A549 treated with CpdA at 1 μM for 4 hours (cell line): ENCODE measurements around the gene CCDC85B. TPM values are rescaled to one million over a fixed set of nuclear protein-coding genes. Genes with fewer than 3 reads are reported as not detected.

ENCODE experiments used
- total RNA-seq: library from RNA; stranded (reverse); fragments of 200-300 nt; extraction: Qiagen RNA extraction; gene quantifications from 5 replicates; pipeline ENCODE4 v1.2.3, GENCODE V29; 2022; ENCODE audit warnings: low read depth

Gene CCDC85B
- total RNA-seq: 27.2 to 52.3 TPM (median 48.0 TPM) in 5 replicates

DNA sequence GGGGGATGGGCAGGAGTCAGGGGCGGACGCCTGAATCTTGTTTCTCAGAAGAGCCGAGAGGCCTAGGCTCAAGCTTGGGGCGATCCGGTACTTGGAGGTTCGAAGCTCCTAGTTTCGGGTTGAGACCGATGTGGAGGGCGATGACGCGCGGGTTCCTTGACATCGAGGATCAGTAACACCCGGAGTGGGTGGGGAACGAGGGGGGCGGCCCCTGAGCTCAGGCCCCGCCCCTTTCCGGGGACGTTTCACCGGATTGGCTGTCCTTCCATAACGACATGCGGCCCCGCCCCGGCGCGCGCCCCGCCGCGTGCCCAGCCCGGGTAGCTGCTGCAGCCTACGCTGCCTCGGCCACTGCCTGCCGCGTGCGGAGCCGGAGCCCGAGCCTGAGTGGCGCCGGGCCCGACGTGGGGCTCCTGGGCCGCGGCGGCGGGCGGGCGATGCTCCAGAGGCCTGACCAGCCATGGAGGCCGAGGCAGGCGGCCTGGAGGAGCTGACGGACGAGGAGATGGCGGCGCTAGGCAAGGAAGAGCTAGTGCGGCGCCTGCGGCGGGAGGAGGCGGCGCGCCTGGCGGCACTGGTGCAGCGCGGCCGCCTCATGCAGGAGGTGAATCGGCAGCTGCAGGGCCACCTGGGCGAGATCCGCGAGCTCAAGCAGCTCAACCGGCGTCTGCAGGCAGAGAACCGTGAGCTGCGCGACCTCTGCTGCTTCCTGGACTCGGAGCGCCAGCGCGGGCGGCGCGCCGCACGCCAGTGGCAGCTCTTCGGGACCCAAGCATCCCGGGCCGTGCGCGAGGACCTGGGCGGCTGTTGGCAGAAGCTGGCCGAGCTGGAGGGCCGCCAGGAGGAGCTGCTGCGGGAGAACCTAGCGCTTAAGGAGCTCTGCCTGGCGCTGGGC lies at the start of gene CCDC85B:
Gene CCDC85B (plus strand): TSS at position 350 of the 895 bp plus-strand sequence. CDS start 111 bp downstream, at position 461.

DNA sequence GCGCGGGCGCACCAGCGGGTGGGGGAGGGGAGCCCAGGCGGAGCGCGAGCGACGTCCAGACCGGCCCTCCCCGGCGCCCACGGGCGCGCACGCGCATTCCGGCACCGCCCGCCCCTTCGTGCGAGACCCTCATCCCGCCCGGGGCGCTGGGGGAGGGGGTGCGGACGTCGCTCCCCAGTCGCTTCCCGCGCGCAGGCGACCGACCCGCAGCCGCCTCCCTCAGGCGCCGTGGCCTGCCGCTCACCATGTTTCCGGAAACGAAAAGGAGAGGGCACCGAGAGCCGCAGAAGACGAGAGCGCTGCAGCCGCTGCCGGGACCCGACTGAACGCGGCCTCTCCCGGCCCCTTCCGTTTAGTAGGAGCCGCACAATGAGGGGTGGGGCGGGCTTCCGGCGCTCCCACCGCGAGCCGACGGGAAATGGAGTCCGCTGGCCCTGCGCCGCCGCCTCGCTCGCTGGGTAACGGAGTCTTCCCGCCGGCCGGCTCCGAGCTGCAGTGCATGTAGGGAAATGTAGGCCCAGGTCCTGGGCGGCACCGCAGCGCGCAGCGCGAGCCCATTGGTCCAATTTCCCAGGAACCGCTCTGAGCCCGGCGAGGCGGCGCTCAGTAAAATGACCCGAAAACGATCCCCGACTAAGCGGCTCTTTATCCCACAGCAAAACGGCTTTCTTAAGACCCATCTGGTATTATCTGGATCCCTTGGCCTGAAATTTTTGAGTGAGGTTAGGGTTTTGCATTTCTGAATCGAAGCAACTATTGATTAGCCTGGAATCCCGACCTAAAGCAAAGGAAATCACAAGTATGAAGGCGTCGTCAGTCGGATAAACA lies 32.4 kb upstream of the CCDC85B start, which contains the start of gene CFL1:
Gene CFL1 (minus strand): TSS at position 328 of the 828 bp plus-strand sequence. CDS start 81 bp downstream, at position 247.

DNA sequence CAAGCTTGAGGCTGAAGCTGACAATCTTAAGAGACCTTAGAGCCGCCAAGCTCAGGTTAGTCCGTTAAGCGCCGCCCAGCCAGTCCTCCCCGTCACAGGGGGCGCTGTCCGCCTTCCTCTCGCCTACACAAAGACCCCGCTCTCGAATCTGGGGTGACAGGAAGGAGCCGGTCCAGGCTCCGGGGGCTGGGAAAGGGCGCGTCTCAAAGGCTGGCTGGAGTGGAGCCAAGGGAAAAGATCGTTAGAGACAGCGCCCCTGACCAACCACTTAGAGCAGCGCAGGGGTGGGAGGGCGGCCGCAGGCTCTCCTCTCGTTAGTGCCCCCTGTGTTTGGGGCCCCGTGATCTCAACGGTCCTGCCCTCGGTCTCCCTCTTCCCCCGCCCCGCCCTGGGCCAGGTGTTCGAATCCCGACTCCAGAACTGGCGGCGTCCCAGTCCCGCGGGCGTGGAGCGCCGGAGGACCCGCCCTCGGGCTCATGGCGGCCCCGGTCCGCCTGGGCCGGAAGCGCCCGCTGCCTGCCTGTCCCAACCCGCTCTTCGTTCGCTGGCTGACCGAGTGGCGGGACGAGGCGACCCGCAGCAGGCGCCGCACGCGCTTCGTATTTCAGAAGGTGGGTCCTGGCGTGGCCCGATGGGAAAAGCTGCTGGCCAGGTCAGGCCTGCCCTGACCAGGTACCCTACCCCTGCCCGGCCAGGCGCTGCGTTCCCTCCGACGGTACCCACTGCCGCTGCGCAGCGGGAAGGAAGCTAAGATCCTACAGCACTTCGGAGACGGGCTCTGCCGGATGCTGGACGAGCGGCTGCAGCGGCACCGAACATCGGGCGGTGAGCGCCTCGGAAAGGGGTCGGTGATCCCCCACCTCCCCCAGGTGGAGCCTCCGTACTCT lies 30.0 kb upstream of the CCDC85B start, which contains the start of gene MUS81:
Gene MUS81 (plus strand): TSS at position 156 of the 887 bp plus-strand sequence. CDS start 321 bp downstream, at position 477.

DNA sequence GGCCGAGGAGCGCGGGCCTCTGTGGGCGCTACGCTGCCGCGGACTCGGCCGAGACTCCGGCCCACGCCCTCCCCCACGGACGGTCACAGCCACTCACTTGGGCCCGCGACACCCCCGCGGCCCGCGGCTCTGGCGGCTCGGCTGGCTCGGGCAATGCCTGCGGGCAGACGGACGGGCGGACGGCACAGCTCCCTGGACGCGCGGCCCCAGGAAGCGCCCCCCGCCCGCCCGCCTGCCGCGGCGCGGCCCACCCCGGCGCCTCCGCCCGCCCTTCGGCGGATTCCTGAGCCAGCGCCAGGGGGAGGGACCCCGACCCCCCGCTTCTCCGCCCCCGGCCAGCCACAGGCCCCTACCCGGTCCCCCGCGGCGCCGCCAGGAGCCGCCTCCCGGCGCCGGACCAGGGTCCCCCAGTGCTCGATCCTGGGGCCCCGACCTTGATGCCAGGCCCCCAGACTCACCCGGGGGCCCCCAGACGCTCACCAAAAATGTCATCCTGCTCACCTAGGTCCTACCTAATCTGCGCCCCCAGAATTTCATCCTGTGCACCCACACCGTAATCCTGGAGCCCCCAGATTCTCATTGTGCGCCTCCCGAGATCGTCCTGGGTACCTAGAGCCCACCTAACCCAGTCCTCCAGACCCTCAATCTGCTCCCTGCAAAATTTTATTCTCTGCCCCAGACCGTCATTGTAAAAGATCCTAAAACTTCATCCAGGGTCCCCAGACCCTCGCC lies 17.7 kb upstream of the CCDC85B start, which contains the start of gene EFEMP2:
Gene EFEMP2 (minus strand): TSS at position 215 of the 732 bp plus-strand sequence. CDS start 446 bp downstream, outside the sequence.

DNA sequence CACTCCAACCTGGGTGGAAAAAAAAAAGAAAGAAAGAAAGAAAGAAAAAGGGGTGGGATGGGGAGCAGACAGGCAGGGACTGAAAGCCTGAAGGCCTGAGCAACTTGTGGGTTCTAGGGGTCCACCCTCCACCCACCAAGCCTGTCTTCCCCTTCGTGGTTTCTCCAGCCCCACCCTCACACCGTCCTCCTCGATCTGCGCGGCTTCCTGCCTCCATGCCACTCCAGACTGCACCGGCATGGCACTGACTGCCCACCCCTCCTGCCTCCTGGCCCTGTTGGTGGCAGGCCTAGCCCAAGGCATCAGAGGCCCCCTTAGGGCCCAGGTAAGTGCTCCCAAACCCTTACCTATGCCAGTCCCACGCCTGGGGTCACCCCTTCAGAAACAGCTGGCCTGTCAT lies 10.9 kb upstream of the CCDC85B start, which contains the start of gene CTSW:
Gene CTSW (plus strand): TSS at position 221 of the 400 bp plus-strand sequence. CDS start 18 bp downstream, at position 239.

DNA sequence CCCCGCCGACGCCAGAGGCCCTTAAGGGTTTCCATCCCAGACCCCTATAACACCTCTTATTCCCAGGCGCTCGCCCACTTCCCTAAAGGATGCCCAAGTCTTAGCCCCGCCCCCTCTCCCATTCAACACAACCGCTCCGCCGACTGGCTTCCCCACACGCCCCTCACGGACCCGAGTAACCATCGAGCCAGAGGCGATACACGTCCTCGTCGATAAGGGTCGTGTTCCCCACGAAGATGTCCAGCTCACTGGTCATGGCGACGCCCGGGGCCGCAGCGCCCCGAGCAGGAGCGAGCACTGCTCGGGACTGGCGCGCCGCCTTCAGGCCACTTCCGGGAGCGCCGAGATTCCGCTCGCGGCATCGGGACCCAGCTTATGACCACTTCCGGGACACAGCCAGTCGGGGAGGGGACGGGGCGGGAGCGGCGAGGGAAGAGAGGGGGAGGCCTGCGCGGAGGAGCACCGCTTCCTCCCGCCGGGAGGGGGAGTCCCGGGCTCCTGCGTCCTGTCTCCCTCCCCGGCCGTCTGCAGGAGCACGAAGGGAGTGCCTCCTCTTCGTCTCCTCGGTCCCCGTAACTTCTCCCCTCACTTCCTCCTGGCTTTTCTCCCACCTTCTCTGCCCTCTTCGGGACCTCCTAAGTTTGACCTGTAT lies 2.2 kb upstream of the CCDC85B start, which contains the start of gene FIBP:
Gene FIBP (minus strand): TSS at position 309 of the 652 bp plus-strand sequence. CDS start 53 bp downstream, at position 256.

DNA sequence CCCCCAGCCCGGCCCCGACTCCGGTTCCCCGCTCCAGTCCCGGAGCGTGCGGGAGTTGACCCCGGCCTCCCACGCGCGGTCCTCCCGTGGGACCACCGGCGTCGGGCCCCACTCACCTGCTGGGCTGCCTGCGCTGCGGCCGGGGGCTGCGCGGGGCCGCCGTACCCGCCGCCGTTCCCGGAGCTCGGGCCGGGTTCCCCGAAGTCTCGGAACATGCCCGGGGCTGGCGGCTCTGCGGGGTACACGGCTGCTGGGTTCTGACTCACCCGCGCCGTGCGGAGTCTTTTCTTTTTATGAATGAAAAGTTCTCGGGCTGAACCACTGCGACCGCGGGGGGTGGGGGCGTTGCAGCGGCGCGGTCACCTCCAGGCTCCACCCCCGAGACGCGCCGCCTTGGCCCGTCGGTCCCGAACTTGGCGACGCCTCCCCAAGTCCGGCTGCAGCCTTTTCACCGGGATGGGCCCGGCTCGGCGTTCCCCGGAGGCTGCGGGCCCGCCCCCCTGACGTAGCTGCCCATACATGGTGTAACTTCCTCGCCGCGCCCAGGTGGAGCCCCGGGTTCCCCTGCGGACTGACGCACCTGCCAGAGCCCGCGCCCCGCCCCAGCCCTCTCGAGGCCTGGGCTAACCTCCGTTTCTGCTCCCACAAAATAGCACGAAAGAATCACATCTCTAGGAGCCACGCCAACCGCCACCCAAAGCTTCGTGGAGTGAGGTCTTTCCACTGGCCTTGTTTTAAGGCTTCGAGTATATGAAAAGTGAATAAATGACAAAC lies 9.8 kb downstream of the CCDC85B start, which contains the start of gene FOSL1:
Gene FOSL1 (minus strand): TSS at position 264 of the 774 bp plus-strand sequence. CDS start 49 bp downstream, at position 215.

DNA sequence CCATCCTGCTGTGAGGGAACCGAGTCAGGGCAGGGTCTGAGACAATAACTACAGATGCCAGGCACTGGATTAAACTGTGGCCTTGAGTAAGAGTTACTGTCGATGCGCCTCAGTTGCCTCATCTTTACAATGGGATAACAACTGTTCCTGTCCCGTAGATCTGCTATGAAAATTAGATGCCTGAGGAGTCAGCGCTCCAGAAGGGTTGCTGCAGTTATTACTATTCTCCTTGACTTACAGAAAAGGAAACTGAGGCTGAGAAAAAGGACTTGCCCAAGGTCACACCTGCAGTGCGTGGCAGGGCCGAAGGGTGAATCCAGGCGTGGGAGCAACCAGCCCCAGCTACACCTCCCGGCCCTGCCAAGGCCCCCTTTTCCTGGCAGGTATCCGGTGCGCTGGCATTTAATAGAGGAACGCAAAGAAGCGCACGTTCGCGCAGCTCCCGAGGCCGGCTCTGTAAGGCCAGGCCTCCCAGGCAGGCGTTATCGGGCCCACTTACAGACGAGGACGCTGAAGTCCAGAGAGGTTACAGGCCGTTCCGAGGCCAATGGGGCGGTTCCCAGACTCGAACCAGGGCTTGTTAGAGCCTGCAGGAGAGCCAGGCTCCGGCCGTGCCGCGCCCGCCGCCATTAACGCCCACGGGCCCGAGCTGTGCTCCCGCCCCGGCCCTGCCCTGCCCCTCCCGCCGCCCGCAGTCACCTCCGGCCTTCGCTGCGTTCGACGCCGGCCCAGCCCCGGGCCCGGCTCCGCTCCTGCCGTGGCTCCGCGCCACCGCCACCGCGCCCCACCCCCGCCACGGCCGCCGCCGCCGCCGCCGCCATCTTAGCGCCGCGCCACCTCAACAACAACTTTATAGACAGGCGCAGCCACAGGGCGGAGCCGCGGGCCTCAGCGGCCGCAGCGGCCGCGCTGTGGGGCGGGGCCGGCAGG lies 28.0 kb downstream of the CCDC85B start, which contains the start of gene C11orf68:
Gene C11orf68 (minus strand): TSS at position 852 of the 930 bp plus-strand sequence. CDS start 31 bp downstream, at position 821.

DNA sequence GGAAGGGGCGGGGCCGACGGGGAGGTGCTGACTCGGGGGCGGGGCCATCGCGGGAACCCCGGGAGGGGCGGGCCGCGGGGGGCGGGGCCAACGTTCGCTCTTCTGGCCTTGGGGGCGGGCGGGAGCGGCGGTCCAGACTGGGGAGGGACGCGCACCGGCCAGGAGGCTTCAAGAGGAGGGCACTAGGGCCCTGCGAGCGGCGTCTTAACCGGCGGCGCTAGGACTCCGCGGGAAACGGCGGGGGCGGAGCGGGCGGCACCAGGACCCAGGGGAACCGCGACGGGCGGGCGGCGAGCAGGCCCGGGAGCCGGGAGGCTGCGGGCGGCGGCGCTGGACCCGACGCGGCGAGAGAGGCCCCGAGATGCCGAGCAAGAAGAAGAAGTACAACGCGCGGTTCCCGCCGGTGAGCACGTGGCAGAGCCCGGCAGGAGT lies 28.7 kb downstream of the CCDC85B start, which contains the start of gene DRAP1:
Gene DRAP1 (plus strand): TSS at position 286 of the 432 bp plus-strand sequence. CDS start 76 bp downstream, at position 362.

Other genes with a start within 250 kb of the CCDC85B start
- 66.9 to 84.3 TPM (median 79.5 TPM) in 5 replicates for gene RELA, start 227.8 kb upstream of the CCDC85B start, total RNA-seq
- 38.5 to 51.3 TPM (median 50.2 TPM) in 5 replicates for gene KAT5, start 178.4 kb upstream of the CCDC85B start, total RNA-seq
- gene RNASEH2C, start 169.9 kb upstream of the CCDC85B start, total RNA-seq: 32.5 to 54.6 TPM (median 48.4 TPM) in 5 replicates
- 8.6 to 13.0 TPM (median 11.2 TPM) in 5 replicates for gene AP5B1, start 109.7 kb upstream of the CCDC85B start, total RNA-seq
- gene OVOL1, start 103.6 kb upstream of the CCDC85B start, total RNA-seq: 0.02 to 0.08 TPM (median 0.06 TPM) in 3 of 5 replicates, not detected in the others
- 0.05 to 0.19 TPM (median 0.07 TPM) in 4 of 5 replicates, not detected in the other for gene SNX32, start 56.7 kb upstream of the CCDC85B start, total RNA-seq
- 1,786 to 2,400 TPM (median 2,293 TPM) in 5 replicates for gene CFL1, start 32.5 kb upstream of the CCDC85B start, total RNA-seq
- 25.0 to 36.6 TPM (median 33.2 TPM) in 5 replicates for gene MUS81, start 30.2 kb upstream of the CCDC85B start, total RNA-seq
- gene EFEMP2, start 17.9 kb upstream of the CCDC85B start, total RNA-seq: 0.71 to 1.1 TPM (median 0.85 TPM) in 5 replicates
- gene CTSW, start 10.8 kb upstream of the CCDC85B start, total RNA-seq: 0.10 TPM in 1 of 5 replicates, not detected in the others
- 71.9 to 92.3 TPM (median 85.6 TPM) in 5 replicates for gene FIBP, start 2.2 kb upstream of the CCDC85B start, total RNA-seq
- 165 to 273 TPM (median 211 TPM) in 5 replicates for gene FOSL1, start 9.7 kb downstream of the CCDC85B start, total RNA-seq
- 45.7 to 71.2 TPM (median 65.8 TPM) in 5 replicates for gene C11orf68, start 28.4 kb downstream of the CCDC85B start, total RNA-seq
- 191 to 310 TPM (median 242 TPM) in 5 replicates for gene DRAP1, start 28.8 kb downstream of the CCDC85B start, total RNA-seq
- gene TSGA10IP, start 54.8 kb downstream of the CCDC85B start, total RNA-seq: not detected in 5 replicates
- 50.0 to 74.0 TPM (median 63.2 TPM) in 5 replicates for gene SART1, start 71.1 kb downstream of the CCDC85B start, total RNA-seq
- gene EIF1AD, start 111.5 kb downstream of the CCDC85B start, total RNA-seq: 37.6 to 53.5 TPM (median 39.8 TPM) in 5 replicates
- 373 to 502 TPM (median 480 TPM) in 5 replicates for gene BANF1, start 111.8 kb downstream of the CCDC85B start, total RNA-seq
- gene CST6, start 121.3 kb downstream of the CCDC85B start, total RNA-seq: not detected in 5 replicates
- gene CATSPER1, start 135.8 kb downstream of the CCDC85B start, total RNA-seq: 1.2 to 2.0 TPM (median 1.3 TPM) in 5 replicates
- not detected in 5 replicates for gene GAL3ST3, start 158.5 kb downstream of the CCDC85B start, total RNA-seq
- gene SF3B2, start 161.7 kb downstream of the CCDC85B start, total RNA-seq: 170 to 182 TPM (median 175 TPM) in 5 replicates
- 45.0 to 72.8 TPM (median 63.4 TPM) in 5 replicates for gene PACS1, start 179.6 kb downstream of the CCDC85B start, total RNA-seq